Activated CD4-positive, alpha-beta T cell treated with anti-CD3 and anti-CD28 coated beads, Interleukin-2, Interleukin-4, amounts not matched to agents 100 ng/mL and 50 ng/mL, durations not matched to agents 16 hours and 8 hours (primary cell): Measurements from ENCODE around the gene KRT83.
A peak's percentile ranks its signal among the peaks of the same experiment; 100 is the strongest.
"Not testable (repeated sequence)": the region's sequence is repeated elsewhere in the genome, so short reads cannot be mapped to it uniquely, and the experiment has no call there.

Experiments
- DNase-seq: peaks from one replicate; pipeline ENCODE4 v3.0.0-alpha.2; 2020; ENCODE audit warnings: low spot score

KRT83 gene

DNA sequence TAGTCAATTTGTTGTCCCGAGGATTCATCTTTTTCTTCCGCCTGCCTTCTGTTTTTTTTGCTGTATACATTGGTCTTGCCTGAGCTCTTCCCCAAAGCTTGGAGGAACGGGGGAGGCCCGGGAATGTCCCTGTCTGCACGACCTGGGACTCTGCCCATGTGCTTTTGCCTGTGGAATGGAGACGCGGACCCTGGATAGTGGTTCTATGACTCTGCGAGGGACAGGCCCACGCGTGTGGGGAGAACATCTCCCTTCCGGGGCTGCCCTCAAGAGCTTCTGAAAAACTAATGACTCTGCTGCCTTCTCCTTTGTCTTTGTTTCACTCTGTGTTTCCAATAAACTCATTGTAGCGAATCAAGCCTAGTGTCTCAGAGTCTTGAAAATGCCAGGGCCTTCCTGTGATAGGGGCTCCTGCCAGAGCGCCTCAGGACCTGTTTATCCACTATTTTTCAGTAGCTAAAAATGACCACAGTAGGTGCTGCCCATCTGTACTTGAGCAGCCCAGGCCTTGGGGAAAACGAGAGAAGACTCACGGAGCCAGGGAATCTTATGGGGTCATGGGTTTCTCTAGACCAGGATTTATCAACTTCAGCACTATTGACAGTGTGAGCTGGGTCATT, 12.3 kb downstream of the KRT83 start:
- no peak for DNase-seq

DNA sequence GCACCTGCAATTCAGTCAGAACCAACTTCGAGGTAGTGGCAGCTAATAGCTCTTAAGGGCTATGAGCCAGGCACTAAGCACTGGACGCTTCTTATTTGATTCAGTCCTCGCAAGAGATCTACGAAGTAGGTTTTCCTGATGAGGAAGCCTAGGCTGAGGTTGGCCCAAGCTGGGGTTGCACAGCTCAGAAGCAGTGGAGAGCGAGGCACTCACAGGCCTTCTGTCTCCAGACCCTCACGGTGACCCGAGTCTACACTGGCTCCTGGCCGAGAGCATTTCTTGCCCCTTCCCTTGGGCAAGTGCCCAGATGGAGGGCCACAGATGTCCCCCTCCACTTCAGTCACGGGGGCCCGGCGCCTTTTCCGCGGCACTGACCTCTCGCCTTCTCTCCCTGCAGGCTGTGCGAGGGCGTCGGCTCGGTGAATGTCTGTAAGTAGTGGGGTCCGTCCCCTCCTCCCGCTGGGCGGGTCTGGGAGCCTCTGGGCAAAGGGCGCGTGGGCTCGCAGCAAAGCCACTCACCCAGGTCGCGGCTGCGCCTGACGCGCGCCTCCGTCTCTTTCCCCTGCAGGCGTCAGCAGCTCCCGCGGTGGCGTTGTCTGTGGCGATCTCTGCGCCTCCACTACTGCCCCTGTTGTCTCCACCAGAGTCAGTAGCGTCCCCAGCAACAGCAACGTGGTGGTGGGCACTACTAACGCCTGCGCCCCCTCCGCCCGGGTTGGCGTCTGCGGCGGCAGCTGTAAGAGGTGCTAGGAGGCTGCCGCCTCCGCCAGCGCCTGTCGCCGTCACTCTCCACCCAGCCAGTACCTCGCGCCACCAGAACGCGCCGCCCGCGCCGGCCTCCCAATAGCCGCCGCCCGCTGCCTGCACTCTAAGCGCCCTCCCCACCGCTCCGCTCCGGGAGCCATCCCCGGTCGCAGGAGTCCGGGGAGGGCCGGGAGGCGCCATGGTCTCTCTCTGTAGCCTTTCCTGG, 13.1 kb downstream of the KRT83 start:
- DNase-seq: peak; percentile 32

DNA sequence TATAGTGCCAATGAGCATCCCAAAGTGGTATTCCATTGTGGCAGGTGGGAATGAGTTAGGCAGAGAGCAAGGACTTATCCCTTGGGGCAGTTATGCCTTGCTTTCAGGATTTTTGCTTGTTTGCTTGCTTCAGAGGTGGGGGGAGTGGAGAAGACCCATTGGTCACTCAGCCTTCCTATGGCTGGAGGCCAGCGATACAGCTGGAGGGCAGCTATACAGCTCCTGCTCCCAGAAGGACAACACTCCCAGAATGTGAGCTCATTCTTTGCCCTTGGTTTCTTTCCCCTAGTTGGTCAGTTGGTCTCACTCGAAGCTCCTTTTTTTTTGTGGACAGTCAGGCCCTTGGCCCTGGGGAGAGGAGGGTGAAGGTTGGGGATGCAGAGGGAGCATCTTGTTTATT, 14.5 kb downstream of the KRT83 start:
- DNase-seq: no peak

DNA sequence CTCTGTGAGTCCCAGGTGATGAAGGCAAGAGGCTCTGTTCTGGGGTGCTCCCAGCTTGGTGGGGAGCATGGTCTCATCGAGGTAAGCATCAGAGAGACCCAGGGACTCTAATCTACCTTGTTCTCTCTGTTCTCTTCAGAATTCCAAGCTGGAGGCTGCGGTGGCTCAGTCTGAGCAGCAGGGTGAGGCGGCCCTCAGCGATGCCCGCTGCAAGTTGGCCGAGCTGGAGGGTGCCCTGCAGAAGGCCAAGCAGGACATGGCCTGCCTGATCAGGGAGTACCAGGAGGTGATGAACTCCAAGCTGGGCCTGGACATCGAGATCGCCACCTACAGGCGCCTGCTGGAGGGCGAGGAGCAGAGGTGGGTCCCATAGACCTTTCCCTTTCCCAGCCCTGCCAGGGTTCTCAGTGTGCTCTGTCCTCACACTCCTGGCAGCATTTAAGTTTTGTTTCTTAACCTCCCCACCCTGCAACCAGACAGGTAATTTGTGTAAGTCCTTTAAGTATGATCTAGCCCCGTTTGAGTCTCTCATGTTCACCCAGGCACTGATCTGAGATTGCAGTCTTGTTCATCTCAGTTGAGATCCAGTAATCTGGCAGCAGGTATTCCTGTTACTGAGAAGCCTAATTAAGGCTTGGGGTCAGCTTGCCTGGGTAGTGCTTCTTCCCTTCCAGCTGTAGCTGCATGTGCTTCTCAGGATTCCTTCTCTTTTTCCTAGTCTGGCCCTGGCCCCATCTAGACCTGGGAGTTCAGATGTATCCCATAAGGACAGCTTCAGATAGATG, 15.1 kb downstream of the KRT83 start:
- DNase-seq: no peak

- not testable (repeated sequence) for DNase-seq
These were observed 16.2 kb downstream of the KRT83 start for GRCh38 chr12:52304941-52305411.

DNA sequence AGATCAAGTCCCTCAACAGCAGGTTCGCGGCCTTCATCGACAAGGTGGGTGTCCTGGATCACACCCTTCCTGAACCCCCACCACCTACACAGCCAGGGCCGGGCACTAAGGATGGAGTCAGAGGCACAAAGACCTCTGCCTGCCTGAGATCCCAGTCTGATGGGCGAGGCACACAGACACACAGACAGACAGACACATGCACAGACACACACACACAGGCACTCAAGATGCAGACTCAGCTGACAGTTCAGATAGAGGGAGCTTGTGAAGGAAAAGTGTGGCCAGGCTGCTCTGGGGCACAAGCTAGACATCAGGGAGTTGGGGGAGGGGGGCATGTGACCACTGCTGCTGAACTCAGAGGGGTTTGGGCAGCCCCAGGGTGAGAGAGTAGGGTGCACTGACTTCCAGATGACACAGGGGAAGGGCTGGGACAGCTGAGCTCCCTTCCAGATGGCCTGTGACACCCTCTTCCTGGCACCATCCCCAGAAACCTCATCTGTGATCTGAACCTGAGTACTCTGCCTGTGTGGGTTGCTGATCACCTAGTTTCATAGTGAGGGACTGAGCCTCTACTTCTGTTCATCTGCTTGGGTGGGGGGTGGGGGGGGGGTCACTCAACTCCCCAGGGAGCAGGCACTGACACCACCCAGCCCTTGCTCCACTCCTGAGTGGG, 18.8 kb downstream of the KRT83 start:
- DNase-seq: not testable (repeated sequence)

DNA sequence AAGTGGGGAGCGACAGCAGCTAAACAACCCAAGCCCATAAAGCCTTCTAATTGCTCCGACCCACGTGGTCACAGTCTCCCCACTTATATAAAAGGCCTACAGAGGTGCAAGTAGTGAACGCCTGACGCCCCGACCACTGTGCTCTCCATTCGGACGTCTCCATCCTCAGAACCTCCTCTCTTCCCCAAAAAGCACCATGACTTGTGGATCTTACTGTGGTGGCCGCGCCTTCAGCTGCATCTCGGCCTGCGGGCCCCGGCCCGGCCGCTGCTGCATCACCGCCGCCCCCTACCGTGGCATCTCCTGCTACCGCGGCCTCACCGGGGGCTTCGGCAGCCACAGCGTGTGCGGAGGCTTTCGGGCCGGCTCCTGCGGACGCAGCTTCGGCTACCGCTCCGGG, 19.5 kb downstream of the KRT83 start:
- DNase-seq: not testable (repeated sequence)

DNA sequence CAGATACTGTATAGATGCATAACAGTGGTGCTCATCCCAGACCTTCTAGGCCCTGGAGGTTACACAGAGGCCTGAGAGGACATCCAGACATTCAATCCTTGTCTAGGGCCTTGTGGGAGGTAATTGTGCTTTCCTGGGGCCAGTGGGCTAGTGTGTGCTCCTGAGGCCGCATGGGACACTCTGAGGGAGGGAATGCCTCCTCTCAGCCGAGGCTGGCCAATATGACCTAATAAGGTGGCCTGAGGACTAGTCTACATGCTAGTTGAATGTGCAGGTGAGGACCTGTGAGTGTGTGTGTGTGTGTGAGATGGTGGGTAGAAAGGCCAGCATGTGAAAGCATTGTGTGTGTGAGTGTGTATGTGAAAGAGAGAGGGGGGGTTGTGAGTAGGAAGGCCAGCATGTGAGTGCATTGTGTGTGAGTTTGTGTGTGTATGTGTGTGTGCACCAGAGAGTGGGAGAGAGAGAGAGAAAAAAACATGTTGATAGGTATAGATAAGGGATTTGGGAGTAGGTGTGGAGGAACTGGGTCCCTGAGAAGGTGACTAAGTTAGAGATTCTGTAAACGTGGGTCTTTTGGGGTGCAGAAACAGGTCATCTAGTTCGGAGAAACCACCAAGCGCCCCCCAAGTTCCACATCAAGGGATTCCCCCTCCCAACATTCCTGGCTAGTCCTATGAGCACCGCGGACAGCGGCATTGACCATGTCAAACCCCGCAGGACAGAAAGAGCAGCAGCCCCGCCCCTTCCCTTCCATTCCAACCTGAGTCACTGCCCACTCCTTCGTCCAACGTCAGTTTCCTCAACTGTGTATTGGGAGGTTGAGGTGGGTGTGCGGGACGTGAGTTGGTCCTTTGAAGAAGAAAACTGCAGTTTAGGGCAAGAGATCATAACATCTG, 20.2 kb downstream of the KRT83 start:
- no peak for DNase-seq

DNA sequence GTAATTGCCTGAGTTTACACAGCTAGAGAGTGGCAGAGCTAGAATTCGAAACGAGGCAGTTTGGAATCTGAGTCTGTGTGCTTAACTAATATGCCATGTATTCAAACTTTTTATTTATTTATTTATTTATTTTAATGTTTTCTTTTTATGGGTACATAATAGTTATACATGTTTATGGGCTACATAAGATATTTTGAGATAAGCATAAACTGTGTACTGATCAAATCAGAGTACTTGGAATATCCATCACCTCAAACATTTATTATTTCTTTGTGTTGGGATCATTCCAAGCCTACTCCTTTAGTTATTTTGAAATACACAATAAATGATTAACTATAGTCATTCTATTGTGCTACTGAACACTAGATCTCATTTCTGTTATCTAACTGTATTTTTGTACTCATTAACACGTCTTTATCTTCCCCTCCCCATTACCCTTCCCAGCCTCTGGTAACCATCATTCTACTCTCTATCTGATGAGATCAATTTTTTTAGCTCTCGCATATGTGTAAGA, 22.5 kb downstream of the KRT83 start:
- DNase-seq: no peak

- no peak for DNase-seq
These were observed 24.5 kb downstream of the KRT83 start for GRCh38 chr12:52296572-52297215.

DNA sequence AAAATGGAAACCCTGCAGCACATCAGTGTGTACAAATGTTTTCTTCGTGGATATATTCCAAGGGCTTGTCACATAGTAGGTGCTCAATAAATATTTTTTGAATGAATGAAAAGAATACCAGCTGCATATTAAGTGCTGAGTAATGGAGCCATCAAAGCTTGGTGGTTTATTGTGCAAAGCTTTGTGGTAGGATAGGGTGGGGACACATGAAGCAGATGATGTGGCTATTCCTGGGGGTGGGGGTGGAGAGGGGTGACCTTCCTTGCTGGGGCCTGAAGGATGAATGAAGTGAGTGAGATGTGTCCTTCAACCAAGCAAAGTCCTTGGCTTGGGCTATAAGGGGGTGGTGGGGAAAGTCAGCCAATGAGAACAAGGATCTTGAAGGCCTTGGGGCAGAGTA, 25.5 kb downstream of the KRT83 start:
- no peak for DNase-seq

- no peak for DNase-seq
These were observed 26.4 kb downstream of the KRT83 start for GRCh38 chr12:52294803-52295202.

- no peak for DNase-seq
These were observed 27.3 kb downstream of the KRT83 start for GRCh38 chr12:52293926-52294325.

GRCh38 chr12:52291267-52291935, 29.8 kb downstream of the KRT83 start, which contains the start of gene KRT81:
KRT81 (minus strand) TSS chr12:52291534; CDS start chr12:52291465, 69 bp downstream.
- DNase-seq: no peak

DNA sequence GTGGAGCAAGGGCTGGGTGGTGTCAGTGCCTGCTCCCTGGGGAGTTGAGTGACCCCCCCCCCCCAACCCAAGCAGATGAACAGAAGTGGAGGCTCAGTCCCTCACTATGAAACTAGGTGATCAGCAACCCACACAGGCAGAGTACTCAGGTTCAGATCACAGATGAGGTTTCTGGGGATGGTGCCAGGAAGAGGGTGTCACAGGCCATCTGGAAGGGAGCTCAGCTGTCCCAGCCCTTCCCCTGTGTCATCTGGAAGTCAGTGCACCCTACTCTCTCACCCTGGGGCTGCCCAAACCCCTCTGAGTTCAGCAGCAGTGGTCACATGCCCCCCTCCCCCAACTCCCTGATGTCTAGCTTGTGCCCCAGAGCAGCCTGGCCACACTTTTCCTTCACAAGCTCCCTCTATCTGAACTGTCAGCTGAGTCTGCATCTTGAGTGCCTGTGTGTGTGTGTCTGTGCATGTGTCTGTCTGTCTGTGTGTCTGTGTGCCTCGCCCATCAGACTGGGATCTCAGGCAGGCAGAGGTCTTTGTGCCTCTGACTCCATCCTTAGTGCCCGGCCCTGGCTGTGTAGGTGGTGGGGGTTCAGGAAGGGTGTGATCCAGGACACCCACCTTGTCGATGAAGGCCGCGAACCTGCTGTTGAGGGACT, 30.6 kb downstream of the KRT83 start:
- DNase-seq: not testable (repeated sequence)

GRCh38 chr12:52287816-52288805, 33.1 kb downstream of the KRT83 start:
- not testable (repeated sequence) for DNase-seq
